ENCODE results near the gene ZNF865. TPM values are rescaled to one million over a fixed set of nuclear protein-coding genes. Genes with fewer than 3 reads are reported as not detected.
A peak's percentile ranks its signal among the peaks of the same experiment; 100 is the strongest.
"Not testable (repeated sequence)": the region's sequence is repeated elsewhere in the genome, so short reads cannot be mapped to it uniquely, and the experiment has no call there.

ZNF865 gene
- total RNA-seq, 1 experiment from 2014 or later: 13.2 TPM

GRCh38 chr19:55581145-55581822, 24.2 kb upstream of the ZNF865 start:
- intact Hi-C loops (cut with micrococcal nuclease; ENCODE audit: unreplicated experiment): loop anchor here (1.0 to 2.0 kb wide), 5 partner anchors 24 to 64 kb away; partner anchors contain the start of genes ZNF784 and ZNF865
- Histone ChIP-seq H3K9me3 (no peaks in the 10 kb centered on the region), H3K27me3 (replicated peaks; ENCODE audit: control insufficient read depth, insufficient read depth, low read length) (no peaks in the 10 kb centered on the region), H3K4me3 (ENCODE audit: low read depth, low read length) (peak overlapping the region; percentile 68), H3K36me3 (ENCODE audit: control insufficient read depth, insufficient read depth, low read length) (no peaks in the 10 kb centered on the region; the same call in 1 of the 2 replicates), H3K4me1 (peaks cover 19% of the 10 kb centered on the region)
- peak; percentile 66 to 73 for DNase-seq
- H3K36me3 Mint-ChIP-seq (ENCODE audit: insufficient read depth, unreplicated experiment): peaks cover 36% of the 10 kb centered on the region
- H3K27ac Mint-ChIP-seq (ENCODE audit: unreplicated experiment): peak overlapping the region; percentile 46
- CTCF ChIA-PET: interaction anchor here (0.6 to 3.1 kb wide), 12 partner anchors 8 to 440 kb away, joined by 3 to 16 read pairs (median 6); partner anchors contain the start of genes FIZ1, NAT14, ZNF524 and ZNF865
- TF ChIP-seq CTCF (IDR thresholded peaks at IDR 0.05; ENCODE audit: insufficient read depth in 1 of 2, low read depth in 1 of 2, low read length in 1 of 2, severe bottlenecking in 1 of 2, unreplicated experiment in 1 of 2): no peak
- POLR2A ChIA-PET: interaction anchor here (0.8 to 2.0 kb wide), 6 partner anchors 18 to 242 kb away, joined by 3 to 27 read pairs (median 7); partner anchors contain the start of genes FIZ1, KMT5C, U2AF2 and ZNF784
- peak overlapping the region; percentile 85 for H3K4me3 Mint-ChIP-seq (ENCODE audit: unreplicated experiment)
- H3K9me3 Mint-ChIP-seq (ENCODE audit: unreplicated experiment): no peaks in the 10 kb centered on the region
- H3K27me3 Mint-ChIP-seq (ENCODE audit: insufficient read depth, unreplicated experiment): no peaks in the 10 kb centered on the region
- TSS peak; percentile 74 for BruUV-seq (replicated peaks)
- H3K4me1 Mint-ChIP-seq (ENCODE audit: low read depth, unreplicated experiment): peaks cover 27% of the 10 kb centered on the region

- no peak for TF ChIP-seq CTCF (IDR thresholded peaks at IDR 0.05; ENCODE audit: insufficient read depth in 1 of 2, low read depth in 1 of 2, low read length in 1 of 2, severe bottlenecking in 1 of 2, unreplicated experiment in 1 of 2)
- Mint-ChIP-seq H3K4me3 (ENCODE audit: unreplicated experiment) (peak overlapping the region; percentile 85), H3K27ac (ENCODE audit: unreplicated experiment) (peak overlapping the region; percentile 46), H3K9me3 (ENCODE audit: unreplicated experiment) (no peaks in the 10 kb centered on the region), H3K4me1 (ENCODE audit: low read depth, unreplicated experiment) (peaks cover 27% of the 10 kb centered on the region), H3K36me3 (ENCODE audit: insufficient read depth, unreplicated experiment) (peaks cover 35% of the 10 kb centered on the region), H3K27me3 (ENCODE audit: insufficient read depth, unreplicated experiment) (no peaks in the 10 kb centered on the region)
- DNase-seq: peak; percentile 84 to 86
- H3K9me3 ChIP-seq: no peaks in the 10 kb centered on the region
- no peaks in the 10 kb centered on the region for H3K27me3 ChIP-seq (replicated peaks; ENCODE audit: control insufficient read depth, insufficient read depth, low read length)
- peaks cover 22% of the 10 kb centered on the region for H3K4me1 ChIP-seq
- ChIA-PET CTCF (interaction anchor here (0.6 to 3.1 kb wide), 13 partner anchors 9 to 441 kb away, joined by 3 to 16 read pairs (median 6); partner anchors contain the start of genes FIZ1, NAT14, ZNF524 and ZNF865), POLR2A (interaction anchor here (0.6 to 2.0 kb wide), 7 partner anchors 17 to 242 kb away, joined by 3 to 27 read pairs (median 6); partner anchors contain the start of genes FIZ1, KMT5C, U2AF2 and ZNF628)
- BruUV-seq (replicated peaks): no TSS peak
- intact Hi-C loops (cut with micrococcal nuclease; ENCODE audit: unreplicated experiment): loop anchor here (1.0 to 2.0 kb wide), 6 partner anchors 17 to 65 kb away; partner anchors contain the start of genes FIZ1, ZNF784 and ZNF865
- H3K4me3 ChIP-seq (ENCODE audit: low read depth, low read length): peak overlapping the region; percentile 68
- H3K36me3 ChIP-seq (ENCODE audit: control insufficient read depth, insufficient read depth, low read length): no peaks in the 10 kb centered on the region; the same call in 1 of the 2 replicates
Measured at GRCh38 chr19:55581823-55582223, 23.6 kb upstream of the ZNF865 start.

- H3K9me3 Mint-ChIP-seq (ENCODE audit: unreplicated experiment); DNase-seq; H3K27me3 Mint-ChIP-seq (ENCODE audit: insufficient read depth, unreplicated experiment); H3K9me3 ChIP-seq; H3K36me3 ChIP-seq (ENCODE audit: control insufficient read depth, insufficient read depth, low read length); BruUV-seq (replicated peaks); H3K4me3 ChIP-seq (ENCODE audit: low read depth, low read length); H3K27me3 ChIP-seq (replicated peaks; ENCODE audit: control insufficient read depth, insufficient read depth, low read length): not testable (repeated sequence)
- CTCF ChIA-PET: interaction anchor here (0.6 to 3.1 kb wide), 10 partner anchors 17 to 97 kb away, joined by 3 to 16 read pairs (median 6); partner anchors contain the start of genes FIZ1, NAT14, ZNF524 and ZNF865
- H3K4me1 Mint-ChIP-seq (ENCODE audit: low read depth, unreplicated experiment): peaks cover 27% of the 10 kb centered on the region
- POLR2A ChIA-PET: interaction anchor here (0.6 to 2.0 kb wide), 4 partner anchors 17 to 106 kb away, joined by 5 to 27 read pairs (median 8); partner anchors contain the start of genes FIZ1, U2AF2 and ZNF628
- H3K36me3 Mint-ChIP-seq (ENCODE audit: insufficient read depth, unreplicated experiment): peaks cover 36% of the 10 kb centered on the region
- peak overlapping the region; percentile 85 for H3K4me3 Mint-ChIP-seq (ENCODE audit: unreplicated experiment)
- H3K4me1 ChIP-seq: peaks cover 23% of the 10 kb centered on the region
- H3K27ac Mint-ChIP-seq (ENCODE audit: unreplicated experiment): peak overlapping the region; percentile 46
- intact Hi-C loops (cut with micrococcal nuclease; ENCODE audit: unreplicated experiment): loop anchor here (1.0 kb wide), 1 partner anchor 17 kb away; the partner anchor contains the start of gene FIZ1
Measured at GRCh38 chr19:55582284-55582683, 23.2 kb upstream of the ZNF865 start.

- H3K36me3 ChIP-seq (ENCODE audit: control insufficient read depth, insufficient read depth, low read length); BruUV-seq (replicated peaks); intact Hi-C loops (cut with micrococcal nuclease; ENCODE audit: unreplicated experiment); DNase-seq; H3K27ac Mint-ChIP-seq (ENCODE audit: unreplicated experiment); H3K27me3 ChIP-seq (replicated peaks; ENCODE audit: control insufficient read depth, insufficient read depth, low read length); H3K9me3 Mint-ChIP-seq (ENCODE audit: unreplicated experiment); H3K4me3 ChIP-seq (ENCODE audit: low read depth, low read length); H3K4me3 Mint-ChIP-seq (ENCODE audit: unreplicated experiment); H3K9me3 ChIP-seq; H3K27me3 Mint-ChIP-seq (ENCODE audit: insufficient read depth, unreplicated experiment): not testable (repeated sequence)
- POLR2A ChIA-PET: interaction anchor here (0.6 to 1.6 kb wide), 3 partner anchors 15 to 22 kb away, joined by 3 to 10 read pairs (median 6); partner anchors contain the start of gene FIZ1
- Mint-ChIP-seq H3K4me1 (ENCODE audit: low read depth, unreplicated experiment) (peaks cover 27% of the 10 kb centered on the region), H3K36me3 (ENCODE audit: insufficient read depth, unreplicated experiment) (peaks cover 38% of the 10 kb centered on the region)
- peaks cover 23% of the 10 kb centered on the region for H3K4me1 ChIP-seq
- CTCF ChIA-PET: interaction anchor here (0.6 to 1.1 kb wide), 3 partner anchors 22 to 909 kb away, joined by 3 to 5 read pairs (median 3); no protein-coding TSS in a partner anchor
Measured at GRCh38 chr19:55583897-55584296, 21.6 kb upstream of the ZNF865 start.
